ENCODE data around the gene PDHB.

The PDHB gene

GRCh38 chr3:58394339-58394738, 39.3 kb downstream of the PDHB start:
- DNase-seq: no peak

GRCh38 chr3:58392181-58392580, 41.5 kb downstream of the PDHB start:
- DNase-seq: no peak

- no peak for DNase-seq
Measured at GRCh38 chr3:58391156-58391865, 42.3 kb downstream of the PDHB start.

- no peak for DNase-seq
Measured at GRCh38 chr3:58388550-58389091, 45.0 kb downstream of the PDHB start.

GRCh38 chr3:58387650-58388546, 45.7 kb downstream of the PDHB start:
- DNase-seq: no peak

GRCh38 chr3:58386626-58387365, 46.8 kb downstream of the PDHB start:
- DNase-seq: no peak

GRCh38 chr3:58384381-58385090, 49.1 kb downstream of the PDHB start:
- DNase-seq: no peak

- no peak for DNase-seq
Measured at GRCh38 chr3:58383904-58384303, 49.7 kb downstream of the PDHB start.

GRCh38 chr3:58383476-58383875, 50.2 kb downstream of the PDHB start:
- DNase-seq: no peak

- no peak for DNase-seq
Measured at GRCh38 chr3:58379351-58380073, 54.1 kb downstream of the PDHB start.

- no peak for DNase-seq
Measured at GRCh38 chr3:58377750-58378149, 55.9 kb downstream of the PDHB start.

Measured in CD4-positive, alpha-beta T cell treated with Interleukin-15 for 1 hour (primary cell).